ENCODE data around the gene CAST.

The CAST gene

DNA sequence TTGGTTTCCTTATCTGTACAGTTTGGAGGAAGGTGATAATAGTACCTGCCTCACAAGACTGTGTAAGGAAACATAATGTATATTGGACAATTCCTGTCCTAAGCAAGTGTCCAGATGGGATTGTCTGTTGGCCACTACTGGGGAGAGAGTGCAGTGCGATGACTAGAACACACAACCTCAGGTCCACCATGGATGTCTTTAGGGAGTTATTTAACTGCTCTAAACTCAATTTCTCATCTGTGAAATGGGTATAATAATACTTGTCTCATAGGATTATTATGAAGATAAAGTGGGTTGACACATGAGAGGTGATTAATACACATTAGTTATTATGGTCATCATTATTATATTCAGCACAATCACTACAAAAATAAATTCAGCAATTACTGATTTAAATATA is 63.1 kb downstream of the CAST start:
- Histone ChIP-seq H3K9me3 (ENCODE audit: low read length) (no peaks in the 10 kb centered on the region), H3K36me3 (ENCODE audit: insufficient read depth, low read length) (peaks cover 5% of the 10 kb centered on the region; the same call in 1 of the 2 replicates), H2AFZ (ENCODE audit: low read length) (no peak overlapping the region), H3K27me3 (ENCODE audit: insufficient read depth, low read length) (no peaks in the 10 kb centered on the region), H3K4me2 (ENCODE audit: low read length) (no peak overlapping the region), H3K79me2 (ENCODE audit: insufficient read depth, low read length) (no peaks in the 10 kb centered on the region), H4K20me1 (ENCODE audit: insufficient read depth, low read length) (no peaks in the 10 kb centered on the region), H3F3A (ENCODE audit: insufficient read depth, low read length) (no peaks in the 10 kb centered on the region), H3K9me2 (ENCODE audit: low read depth, low read length) (no peaks in the 10 kb centered on the region), H3K4me1 (ENCODE audit: insufficient read depth, low read length, severe bottlenecking) (no peaks in the 10 kb centered on the region), H3K4me3 (ENCODE audit: low read depth, low read length, poor library complexity, severe bottlenecking) (no peak overlapping the region), H3K27ac (ENCODE audit: low read depth, low read length, poor library complexity, severe bottlenecking) (no peak overlapping the region), H3K9ac (ENCODE audit: low read length) (no peak overlapping the region)
- TF ChIP-seq EZH2 (IDR thresholded peaks at IDR 0.05; ENCODE audit: borderline replicate concordance, low read length): no peak
- TF ChIP-seq, protein P1, sequence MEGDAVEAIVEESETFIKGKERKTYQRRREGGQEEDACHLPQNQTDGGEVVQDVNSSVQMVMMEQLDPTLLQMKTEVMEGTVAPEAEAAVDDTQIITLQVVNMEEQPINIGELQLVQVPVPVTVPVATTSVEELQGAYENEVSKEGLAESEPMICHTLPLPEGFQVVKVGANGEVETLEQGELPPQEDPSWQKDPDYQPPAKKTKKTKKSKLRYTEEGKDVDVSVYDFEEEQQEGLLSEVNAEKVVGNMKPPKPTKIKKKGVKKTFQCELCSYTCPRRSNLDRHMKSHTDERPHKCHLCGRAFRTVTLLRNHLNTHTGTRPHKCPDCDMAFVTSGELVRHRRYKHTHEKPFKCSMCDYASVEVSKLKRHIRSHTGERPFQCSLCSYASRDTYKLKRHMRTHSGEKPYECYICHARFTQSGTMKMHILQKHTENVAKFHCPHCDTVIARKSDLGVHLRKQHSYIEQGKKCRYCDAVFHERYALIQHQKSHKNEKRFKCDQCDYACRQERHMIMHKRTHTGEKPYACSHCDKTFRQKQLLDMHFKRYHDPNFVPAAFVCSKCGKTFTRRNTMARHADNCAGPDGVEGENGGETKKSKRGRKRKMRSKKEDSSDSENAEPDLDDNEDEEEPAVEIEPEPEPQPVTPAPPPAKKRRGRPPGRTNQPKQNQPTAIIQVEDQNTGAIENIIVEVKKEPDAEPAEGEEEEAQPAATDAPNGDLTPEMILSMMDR (IDR thresholded peaks at IDR 0.05; ENCODE audit: low read length): no peak

DNA sequence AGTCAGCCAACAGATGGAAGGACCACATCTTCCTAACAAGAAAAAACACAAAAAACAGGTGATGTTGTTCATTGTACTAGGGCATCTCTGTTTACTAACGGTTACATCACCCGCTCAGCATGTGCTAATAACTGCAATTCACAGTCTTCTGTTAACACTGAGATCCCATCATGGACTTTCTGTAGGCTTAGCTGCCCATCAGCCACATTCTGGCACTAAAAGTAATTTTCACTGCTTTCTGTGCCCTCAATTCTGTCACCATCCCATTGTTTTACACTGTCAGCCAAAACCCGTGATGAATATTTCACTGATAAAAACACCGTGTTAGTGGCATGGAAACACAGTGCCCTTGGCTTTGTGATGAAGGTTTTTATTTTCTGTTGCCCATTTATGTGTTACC is 64.6 kb downstream of the CAST start:
- Histone ChIP-seq H3K4me3 (ENCODE audit: low read depth, low read length, poor library complexity, severe bottlenecking) (no peak overlapping the region), H3K79me2 (ENCODE audit: insufficient read depth, low read length) (no peaks in the 10 kb centered on the region), H3K27ac (ENCODE audit: low read depth, low read length, poor library complexity, severe bottlenecking) (no peak overlapping the region), H3K9me3 (ENCODE audit: low read length) (no peaks in the 10 kb centered on the region), H3K36me3 (ENCODE audit: insufficient read depth, low read length) (peaks cover 5% of the 10 kb centered on the region; the same call in 1 of the 2 replicates), H3K9ac (ENCODE audit: low read length) (no peak overlapping the region), H3F3A (ENCODE audit: insufficient read depth, low read length) (no peaks in the 10 kb centered on the region), H2AFZ (ENCODE audit: low read length) (no peak overlapping the region), H3K9me2 (ENCODE audit: low read depth, low read length) (no peaks in the 10 kb centered on the region), H3K27me3 (ENCODE audit: insufficient read depth, low read length) (no peaks in the 10 kb centered on the region), H3K4me2 (ENCODE audit: low read length) (no peak overlapping the region), H3K4me1 (ENCODE audit: insufficient read depth, low read length, severe bottlenecking) (no peaks in the 10 kb centered on the region), H4K20me1 (ENCODE audit: insufficient read depth, low read length) (no peaks in the 10 kb centered on the region)
- no peak for TF ChIP-seq EZH2 (IDR thresholded peaks at IDR 0.05; ENCODE audit: borderline replicate concordance, low read length)
- TF ChIP-seq, protein P1 (IDR thresholded peaks at IDR 0.05; ENCODE audit: low read length): no peak

GRCh38 chr5:96729156-96729555 is 67.0 kb downstream of the CAST start:
- no peak overlapping the region for H3K27ac ChIP-seq (ENCODE audit: low read depth, low read length, poor library complexity, severe bottlenecking)
- H3K79me2 ChIP-seq (ENCODE audit: insufficient read depth, low read length): no peaks in the 10 kb centered on the region
- H3K9ac ChIP-seq (ENCODE audit: low read length): no peak overlapping the region
- H3K4me1 ChIP-seq (ENCODE audit: insufficient read depth, low read length, severe bottlenecking): no peaks in the 10 kb centered on the region
- no peaks in the 10 kb centered on the region for H3K9me3 ChIP-seq (ENCODE audit: low read length)
- H3K4me2 ChIP-seq (ENCODE audit: low read length): no peak overlapping the region
- peaks cover 5% of the 10 kb centered on the region; the same call in 1 of the 2 replicates for H3K36me3 ChIP-seq (ENCODE audit: insufficient read depth, low read length)
- H2AFZ ChIP-seq (ENCODE audit: low read length): no peak overlapping the region
- no peaks in the 10 kb centered on the region for H4K20me1 ChIP-seq (ENCODE audit: insufficient read depth, low read length)
- H3K9me2 ChIP-seq (ENCODE audit: low read depth, low read length): no peaks in the 10 kb centered on the region
- H3F3A ChIP-seq (ENCODE audit: insufficient read depth, low read length): no peaks in the 10 kb centered on the region
- no peak overlapping the region for H3K4me3 ChIP-seq (ENCODE audit: low read depth, low read length, poor library complexity, severe bottlenecking)
- no peak for TF ChIP-seq EZH2 (IDR thresholded peaks at IDR 0.05; ENCODE audit: borderline replicate concordance, low read length)
- TF ChIP-seq, protein P1 (IDR thresholded peaks at IDR 0.05; ENCODE audit: low read length): peak; percentile 54
- H3K27me3 ChIP-seq (ENCODE audit: insufficient read depth, low read length): no peaks in the 10 kb centered on the region

All from OCI-LY1 (cell line).